NOMO-1 treated with DMSO at 0.1 percent for 48 hours (cell line): Measurements from ENCODE around the gene TMEM80.
"Not testable (repeated sequence)": the region's sequence is repeated elsewhere in the genome, so short reads cannot be mapped to it uniquely, and the experiment has no call there.

Experiments used
- DNase-seq: peaks from one replicate; lab custom pipeline; 2025; ENCODE audit not compliant: unreplicated experiment; lab: John Stamatoyannopoulos, UW

Gene TMEM80

GRCh38 chr11:720642-721246 lies 25.1 kb downstream of the TMEM80 start:
- no peak for DNase-seq

DNA sequence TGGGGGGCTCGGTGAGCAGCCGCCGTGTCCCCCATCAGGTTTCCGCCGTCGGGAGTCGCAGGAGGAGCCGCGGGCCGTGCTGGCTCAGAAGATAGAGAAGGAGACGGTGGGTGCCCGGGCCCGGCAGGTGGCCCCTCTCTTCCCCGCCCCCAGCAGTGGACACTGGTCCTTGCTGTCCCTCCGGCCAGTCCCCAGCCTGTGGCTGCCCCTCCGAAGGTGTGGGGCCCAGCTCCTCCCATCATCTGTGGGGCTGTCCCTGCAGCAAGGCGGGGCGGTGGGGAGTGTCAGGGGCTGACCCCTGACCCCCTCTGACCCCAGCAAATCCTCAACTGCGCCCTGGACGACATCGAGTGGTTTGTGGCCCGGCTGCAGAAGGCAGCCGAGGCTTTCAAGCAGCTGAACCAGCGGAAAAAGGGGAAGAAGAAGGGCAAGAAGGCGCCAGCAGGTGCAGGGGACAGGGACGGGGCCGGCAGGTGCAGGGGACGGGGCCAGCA lies 25.7 kb downstream of the TMEM80 start:
- no peak for DNase-seq

GRCh38 chr11:721741-722345 lies 26.2 kb downstream of the TMEM80 start:
- peak; percentile 64 for DNase-seq

- no peak for DNase-seq
Observed at GRCh38 chr11:722346-722811, 26.8 kb downstream of the TMEM80 start.

GRCh38 chr11:723120-723883 lies 27.7 kb downstream of the TMEM80 start:
- DNase-seq: peak; percentile 66

GRCh38 chr11:724049-724777 lies 28.6 kb downstream of the TMEM80 start:
- DNase-seq: no peak

DNA sequence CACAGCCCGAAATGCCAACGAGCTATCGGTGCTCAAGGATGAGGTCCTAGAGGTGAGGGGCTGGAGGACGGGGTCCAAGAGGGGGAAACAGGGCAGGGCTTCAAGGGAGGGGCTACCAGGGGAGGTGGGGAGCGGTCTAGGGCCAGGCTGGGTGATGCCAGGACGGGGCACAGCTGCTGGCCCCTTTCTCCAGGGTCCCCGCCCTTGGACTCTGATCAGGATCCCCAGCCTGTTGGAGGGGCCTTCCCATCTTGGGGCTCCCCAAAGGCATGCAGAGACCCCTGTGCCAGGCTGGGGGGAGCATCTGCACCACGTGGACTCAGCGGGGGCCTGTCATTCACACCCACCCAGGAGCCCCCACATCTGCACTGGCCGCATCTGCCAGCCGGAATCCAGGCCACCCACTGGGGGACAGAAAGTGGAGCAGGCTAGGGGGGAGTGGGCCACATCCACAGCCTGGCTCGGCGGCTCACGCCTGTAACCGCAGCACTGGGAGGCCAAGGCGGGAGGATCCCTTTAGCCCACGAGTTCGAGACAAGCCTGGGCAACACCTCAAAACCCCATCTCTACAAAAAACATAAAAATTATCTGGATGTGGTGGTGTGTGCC lies 29.3 kb downstream of the TMEM80 start:
- no peak for DNase-seq

DNA sequence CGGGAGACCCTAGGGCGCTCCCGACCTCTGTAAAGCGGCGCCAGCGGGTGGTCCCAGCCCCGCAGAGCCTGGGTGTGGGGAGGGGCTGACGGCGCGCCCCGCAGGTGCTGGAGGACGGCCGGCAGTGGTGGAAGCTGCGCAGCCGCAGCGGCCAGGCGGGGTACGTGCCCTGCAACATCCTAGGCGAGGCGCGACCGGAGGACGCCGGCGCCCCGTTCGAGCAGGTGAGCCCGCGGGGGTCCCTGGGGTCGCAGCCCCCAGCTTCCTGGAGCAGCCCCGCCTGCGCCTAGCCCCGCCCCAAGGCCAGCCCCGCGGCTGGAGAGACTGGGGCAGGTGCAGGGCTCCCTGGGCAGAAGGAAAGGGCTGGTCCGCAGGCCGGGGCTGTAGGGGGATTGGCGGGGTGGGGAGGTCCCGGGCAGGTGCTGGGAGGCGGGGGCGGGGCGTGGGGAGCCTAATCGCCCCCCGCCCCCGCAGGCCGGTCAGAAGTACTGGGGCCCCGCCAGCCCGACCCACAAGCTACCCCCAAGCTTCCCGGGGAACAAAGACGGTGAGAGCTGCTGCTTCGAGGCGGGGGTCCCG lies 30.1 kb downstream of the TMEM80 start:
- no peak for DNase-seq

GRCh38 chr11:726278-727220 lies 30.9 kb downstream of the TMEM80 start:
- DNase-seq: peak; percentile 41

- no peak for DNase-seq
Observed at GRCh38 chr11:727281-727701, 31.7 kb downstream of the TMEM80 start.

DNA sequence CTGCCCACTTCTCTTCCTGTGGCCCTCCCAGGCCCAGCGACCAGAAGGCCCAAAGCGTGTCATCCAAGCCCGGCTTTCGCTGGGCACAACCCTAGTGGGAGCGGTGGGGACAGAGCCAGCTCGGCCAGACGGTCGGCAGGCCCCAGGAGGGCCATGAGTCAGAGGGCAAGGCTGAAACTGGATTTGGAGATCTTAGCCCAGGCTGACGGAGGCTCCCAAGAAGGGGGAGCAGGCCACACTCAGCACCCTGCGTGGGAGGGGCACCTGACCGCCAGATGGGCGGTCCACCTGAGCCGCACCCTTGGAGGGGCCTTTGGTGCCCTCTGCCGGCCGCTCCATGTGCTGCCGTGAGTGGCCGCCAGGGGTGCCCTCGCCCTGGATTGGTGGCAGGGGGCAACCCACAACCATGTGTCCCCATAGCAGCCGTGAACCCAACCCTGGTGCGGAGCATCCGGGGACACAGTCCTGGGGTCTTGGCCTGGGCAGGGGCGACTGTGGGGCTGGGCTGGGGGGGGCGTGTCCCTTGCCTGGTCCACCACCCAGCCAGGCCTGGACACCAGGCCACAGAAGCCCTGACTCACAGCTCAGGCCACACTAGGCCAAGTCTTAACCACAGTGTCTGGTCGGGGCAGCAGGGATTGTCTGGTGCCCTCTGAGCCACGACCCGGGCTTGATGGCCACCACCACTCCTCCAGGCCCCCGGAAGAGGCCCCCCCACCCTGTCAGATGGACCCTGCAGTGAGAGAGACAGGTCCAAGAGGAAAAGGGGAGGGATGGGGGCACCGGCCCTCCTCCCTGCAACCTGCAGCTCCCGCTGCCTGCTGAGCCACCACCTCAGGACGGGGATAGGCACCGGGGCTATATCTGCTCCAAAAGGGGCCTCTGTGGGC lies 32.5 kb downstream of the TMEM80 start:
- peak; percentile 54 for DNase-seq

DNA sequence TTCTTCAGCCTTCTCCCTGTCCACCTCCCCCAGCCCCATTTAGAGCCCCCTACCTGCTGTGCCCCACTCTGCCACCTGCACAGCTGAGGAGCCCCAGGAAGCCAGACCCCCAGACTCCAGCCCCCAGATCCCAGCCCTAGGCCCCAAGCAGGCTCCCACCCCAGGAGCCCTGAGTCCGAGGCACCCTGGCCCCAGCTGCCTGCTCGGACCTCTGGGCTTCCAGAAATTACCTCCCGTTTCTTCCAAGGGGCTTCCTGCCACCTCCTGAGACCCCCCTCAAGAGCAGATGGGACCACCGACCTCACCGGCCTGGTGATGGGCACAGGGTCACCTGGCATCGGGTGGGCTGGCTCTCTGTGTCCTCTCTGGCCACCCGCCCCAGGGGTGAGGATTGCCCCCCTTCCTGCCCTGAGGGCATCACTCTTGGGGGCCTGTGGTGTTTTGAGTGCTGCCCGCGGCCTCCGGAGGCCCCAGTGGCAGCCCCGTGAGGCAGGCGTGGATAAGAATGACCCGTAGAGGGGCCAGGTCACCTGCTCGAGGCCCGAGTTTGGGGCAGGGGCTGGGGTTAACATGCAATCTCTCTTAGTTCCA lies 33.4 kb downstream of the TMEM80 start:
- DNase-seq: no peak

DNA sequence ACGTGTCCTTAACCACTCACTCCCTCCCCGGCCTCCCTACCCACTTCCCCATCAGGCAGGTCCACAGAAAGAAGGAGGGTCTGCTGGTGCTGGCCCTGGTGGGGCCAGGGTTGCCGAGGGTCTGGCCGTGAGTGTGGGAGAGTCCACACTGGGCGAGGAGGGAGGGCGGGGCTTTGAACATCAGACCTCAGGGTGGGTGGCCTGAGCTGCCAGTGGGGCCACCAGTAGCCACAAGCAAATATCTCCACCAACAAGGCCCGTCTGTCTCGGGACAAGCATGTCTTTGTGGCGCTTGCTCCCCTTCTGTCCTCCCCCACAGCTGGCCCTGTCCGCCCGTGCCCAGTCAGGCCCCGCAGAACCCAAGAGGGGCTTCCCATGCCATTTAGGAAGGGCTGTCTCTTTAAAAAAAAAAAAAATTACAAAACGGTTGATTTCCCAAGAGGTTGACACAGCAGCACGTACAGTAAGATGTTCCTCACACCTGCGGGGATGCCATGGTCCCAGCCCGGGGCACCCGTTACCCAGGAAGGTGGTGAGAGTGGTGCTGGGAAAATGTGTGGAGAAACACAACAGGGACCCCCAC lies 34.0 kb downstream of the TMEM80 start:
- peak; percentile 33 for DNase-seq

- DNase-seq: no peak
Observed at GRCh38 chr11:733072-733471, 37.5 kb downstream of the TMEM80 start.

DNA sequence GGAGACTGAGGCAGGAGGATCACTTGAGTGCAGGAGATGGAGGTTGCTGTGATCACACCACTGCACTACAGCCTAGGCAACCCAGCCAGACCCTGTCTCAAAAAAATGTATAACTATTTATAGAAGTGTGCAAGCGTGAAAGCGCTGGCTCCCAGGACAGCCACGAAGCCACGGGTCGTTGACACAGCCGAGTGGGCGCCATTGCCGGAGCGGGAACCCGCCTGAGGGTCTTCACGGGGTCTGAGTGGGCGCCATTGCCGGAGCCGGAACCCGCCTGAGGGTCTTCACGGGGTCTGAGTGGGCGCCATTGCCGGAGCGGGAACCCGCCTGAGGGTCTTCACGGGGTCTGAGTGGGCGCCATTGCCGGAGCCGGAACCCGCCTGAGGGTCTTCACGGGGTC lies 38.9 kb downstream of the TMEM80 start:
- DNase-seq: not testable (repeated sequence)

DNA sequence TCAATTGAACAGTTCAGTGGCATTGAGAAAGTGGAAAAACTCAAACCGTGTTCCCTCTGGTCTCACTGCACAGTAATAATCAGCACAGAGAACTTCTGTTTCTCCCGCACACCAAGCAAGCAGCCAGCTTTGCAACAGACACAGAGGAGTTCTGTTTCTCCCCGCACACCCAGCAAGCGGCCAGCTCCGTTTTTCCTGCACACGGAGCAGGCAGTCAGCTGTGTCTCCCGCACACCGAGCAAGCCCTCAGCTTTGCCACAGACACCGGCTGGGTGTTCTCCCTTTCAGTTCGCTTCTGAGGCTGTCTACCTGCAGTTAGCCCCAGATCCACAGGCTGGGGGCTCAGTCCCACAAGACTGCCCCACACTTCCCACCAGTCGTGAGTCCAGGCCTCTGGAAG lies 41.8 kb downstream of the TMEM80 start:
- no peak for DNase-seq

DNA sequence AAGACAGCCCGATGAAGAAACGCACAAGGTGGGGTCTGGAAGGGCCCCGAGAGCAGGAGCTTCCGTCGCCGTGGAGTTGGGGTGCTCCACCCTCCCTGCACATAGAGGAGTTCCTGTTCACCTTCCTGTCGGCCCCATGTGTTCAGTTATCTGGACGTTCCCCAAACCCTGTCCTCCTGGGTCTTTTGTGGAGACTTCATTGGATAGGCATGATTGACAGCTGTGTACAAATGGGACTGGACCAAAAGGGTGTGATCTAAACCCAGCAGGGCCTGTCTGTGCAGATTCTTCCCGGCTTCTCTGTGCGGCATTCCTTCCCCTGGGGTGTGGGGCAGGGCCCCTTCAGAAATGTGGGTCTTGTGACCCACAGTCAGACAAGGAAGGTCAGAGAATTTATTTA lies 42.3 kb downstream of the TMEM80 start:
- not testable (repeated sequence) for DNase-seq

DNA sequence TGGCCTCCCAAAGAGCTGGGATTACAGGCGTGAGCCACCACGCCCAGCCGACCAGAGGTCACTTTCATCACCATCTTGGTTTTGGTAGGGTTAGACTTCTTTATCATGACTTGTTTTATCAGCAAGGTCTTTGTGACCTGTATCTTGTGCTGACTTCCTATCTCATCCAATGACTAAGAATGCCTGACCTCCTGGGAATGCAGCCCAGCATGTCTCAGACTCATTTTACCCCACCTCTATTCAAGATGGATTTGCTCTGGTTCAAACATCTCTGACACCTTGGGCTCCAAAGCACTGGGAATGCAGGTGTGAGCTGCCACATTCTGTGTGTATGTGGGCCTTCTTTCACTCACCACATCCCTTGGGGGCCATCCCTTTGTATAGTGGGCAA lies 46.5 kb downstream of the TMEM80 start:
- DNase-seq: no peak
